KMS-11 (cell line): ENCODE results near the gene CZIB.
A peak's percentile ranks its signal among the peaks of the same experiment; 100 is the strongest.

Experiments used
- H2AFZ ChIP-seq: fragments of 200-600 bp; sonication (generic); 2 replicates; pipeline ENCODE4 v1.6.1; 2016; ENCODE audit warnings: antibody characterized with exemption, mixed run types, low read depth
- H3K27ac ChIP-seq: fragments of 200-600 bp; sonication (generic); 2 replicates; pipeline ENCODE4 v1.6.1; 2016; ENCODE audit warnings: mild to moderate bottlenecking, mixed run types
- H3K27me3 ChIP-seq: fragments of 200-600 bp; sonication (generic); 2 replicates; pipeline ENCODE4 v1.6.1; 2017; ENCODE audit warnings: mild to moderate bottlenecking, low read depth, mixed run types, moderate library complexity; ENCODE audit not compliant: insufficient read depth
- H3K36me3 ChIP-seq: fragments of 200-600 bp; sonication (generic); 2 replicates; pipeline ENCODE4 v1.6.1; 2017; ENCODE audit warnings: mild to moderate bottlenecking, mixed run types; ENCODE audit not compliant: insufficient read depth
- H3K4me1 ChIP-seq: fragments of 200-600 bp; sonication (generic); 2 replicates; pipeline ENCODE4 v1.6.1; 2016; ENCODE audit warnings: mild to moderate bottlenecking, low read depth, mixed run types; ENCODE audit not compliant: poor library complexity, severe bottlenecking
- H3K4me2 ChIP-seq: fragments of 200-600 bp; sonication (generic); 2 replicates; pipeline ENCODE4 v1.7.0; 2016; ENCODE audit warnings: mild to moderate bottlenecking, mixed run types
- H3K4me3 ChIP-seq: fragments of 200-600 bp; sonication (generic); IDR thresholded peaks from 2 replicates; pipeline ENCODE4 v1.6.1; 2017; ENCODE audit warnings: low read depth, low read length, mixed read lengths; ENCODE audit not compliant: insufficient read depth
- H3K79me2 ChIP-seq: fragments of 200-600 bp; sonication (generic); 2 replicates; pipeline ENCODE4 v1.6.1; 2016; ENCODE audit warnings: low read depth, mixed run types; ENCODE audit not compliant: insufficient read depth
- H3K9ac ChIP-seq: fragments of 200-600 bp; sonication (generic); 2 replicates; pipeline ENCODE4 v1.6.1; 2016; ENCODE audit warnings: mild to moderate bottlenecking, mixed run types
- H4K20me1 ChIP-seq: fragments of 200-600 bp; sonication (generic); 2 replicates; pipeline ENCODE4 v1.6.1; 2016; ENCODE audit warnings: mild to moderate bottlenecking, mixed run types; ENCODE audit not compliant: insufficient read depth
- CTCF ChIP-seq: fragments of 200-600 bp; sonication (generic); conservative IDR thresholded peaks from 2 replicates; pipeline ENCODE4 v1.6.1; 2017; ENCODE audit warnings: low read depth, mild to moderate bottlenecking, antibody characterized with exemption, low read length, moderate library complexity, mixed read lengths

CZIB gene

DNA sequence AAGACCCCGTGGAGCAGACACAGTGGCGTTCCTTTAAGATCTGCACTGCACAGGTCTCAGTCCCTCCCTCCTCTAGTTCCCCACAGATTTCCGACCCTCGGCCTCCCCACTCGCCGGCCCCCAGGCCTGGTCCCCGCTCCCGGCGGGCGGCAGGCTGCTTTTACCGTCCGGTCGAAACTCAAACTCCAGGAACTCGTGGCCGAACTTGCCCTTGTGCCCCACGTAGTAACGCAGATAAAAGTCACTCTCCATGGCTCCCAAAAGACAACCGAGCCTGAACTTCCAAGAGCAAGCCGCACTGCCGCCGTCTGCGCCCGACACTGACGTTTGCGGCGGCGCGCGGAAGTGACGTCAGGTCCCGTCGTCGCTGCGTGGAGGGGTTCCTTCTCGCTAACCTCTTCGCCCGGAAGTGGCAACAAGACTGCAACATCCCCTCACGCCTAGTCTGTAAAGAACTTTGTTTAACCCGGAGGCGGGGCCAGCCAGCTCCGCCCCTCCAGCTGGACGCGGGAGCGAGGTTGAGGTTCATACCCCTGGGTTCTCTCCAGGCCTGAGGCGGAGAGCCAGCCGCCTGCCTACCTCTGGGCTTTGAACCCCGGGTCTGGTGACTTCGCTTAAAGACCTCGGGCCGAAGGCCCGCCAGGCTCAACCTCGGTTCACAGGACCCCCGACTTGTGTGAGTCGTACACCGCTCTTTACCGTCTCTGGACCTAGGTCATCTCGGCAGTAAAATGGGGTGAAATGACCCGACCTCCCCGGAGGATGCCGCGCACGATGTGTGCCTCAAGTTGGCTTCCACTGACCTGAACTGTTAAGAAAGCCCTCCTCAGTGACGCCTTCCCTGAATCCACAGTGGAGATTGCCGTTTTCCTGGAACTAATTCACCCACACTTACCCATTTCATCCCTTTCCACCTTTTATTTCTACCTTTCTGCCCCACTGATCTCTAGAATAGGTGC, 18.0 kb upstream of the CZIB start, which contains the start of gene MAGOH:
Gene MAGOH, minus strand, starts transcription at position 322 of the 959 bp plus-strand sequence. Its CDS starts 70 bp downstream, at position 252.
- peak within 1 kb of the TSS; percentile 59 for H2AFZ ChIP-seq

GRCh38 chr1:53237638-53238037, 17.2 kb upstream of the CZIB start:
- H3K36me3 ChIP-seq: peaks cover 11% of the 10 kb centered on the region; the same call in 1 of the 2 replicates
- peak overlapping the region; percentile 59 for H2AFZ ChIP-seq
- no peaks in the 10 kb centered on the region for H3K27me3 ChIP-seq
- peak overlapping the region; percentile 54 for H3K27ac ChIP-seq
- H4K20me1 ChIP-seq: no peaks in the 10 kb centered on the region
- no peak for TF ChIP-seq CTCF
- H3K4me2 ChIP-seq: peak overlapping the region; percentile 94
- H3K79me2 ChIP-seq: peaks cover 32% of the 10 kb centered on the region
- peak overlapping the region; percentile 81 for H3K4me3 ChIP-seq
- peaks cover 11% of the 10 kb centered on the region for H3K4me1 ChIP-seq
- H3K9ac ChIP-seq: peak overlapping the region; percentile 84

More for the DNA sequence above, 18.0 kb upstream of the CZIB start, which contains the start of gene MAGOH:
- H3K4me1 ChIP-seq: peaks cover 11% of the 10 kb centered on the region
- peak within 1 kb of the TSS; percentile 94 for H3K4me2 ChIP-seq
- TF ChIP-seq CTCF: no peak
- H4K20me1 ChIP-seq: no peaks in the 10 kb centered on the region
- H3K27ac ChIP-seq: peak within 1 kb of the TSS; percentile 54
- peaks cover 32% of the 10 kb centered on the region for H3K79me2 ChIP-seq
- H3K36me3 ChIP-seq: peaks cover 4% of the 10 kb centered on the region; the same call in 1 of the 2 replicates
- H3K9ac ChIP-seq: peak within 1 kb of the TSS; percentile 84
- H3K4me3 ChIP-seq: peak within 1 kb of the TSS; percentile 81
- H3K27me3 ChIP-seq: no peaks in the 10 kb centered on the region

DNA sequence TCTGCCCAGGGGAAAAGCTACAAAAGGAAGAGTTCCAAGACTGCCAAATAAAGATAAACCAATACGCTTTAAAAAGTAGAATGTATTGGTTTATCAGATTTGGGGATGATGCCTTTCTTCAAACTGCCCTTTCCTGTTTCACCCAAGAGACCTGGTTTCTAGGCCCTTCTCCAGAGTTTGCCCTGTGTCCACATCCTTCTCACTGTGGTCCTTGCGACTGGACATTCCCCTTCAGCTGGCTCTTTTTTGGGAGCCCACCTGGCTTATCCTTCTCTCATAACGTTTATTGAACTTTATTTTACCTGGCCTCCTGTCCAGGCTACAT, 490 bp upstream of the CZIB start:
- no peaks in the 10 kb centered on the region for H3K36me3 ChIP-seq
- H3K27me3 ChIP-seq: no peaks in the 10 kb centered on the region
- no peaks in the 10 kb centered on the region for H4K20me1 ChIP-seq
- H2AFZ ChIP-seq: peak overlapping the region; percentile 90
- H3K27ac ChIP-seq: peak overlapping the region; percentile 65; the same call in 1 of the 2 replicates
- peak overlapping the region; percentile 88 for H3K4me3 ChIP-seq
- H3K79me2 ChIP-seq: peaks cover 5% of the 10 kb centered on the region; the same call in 1 of the 2 replicates
- TF ChIP-seq CTCF: no peak
- peak overlapping the region; percentile 61 for H3K4me2 ChIP-seq
- peaks cover 14% of the 10 kb centered on the region for H3K4me1 ChIP-seq
- peak overlapping the region; percentile 71; the same call in 1 of the 2 replicates for H3K9ac ChIP-seq

GRCh38 chr1:53219711-53220110, 723 bp downstream of the CZIB start:
- Histone ChIP-seq H4K20me1 (no peaks in the 10 kb centered on the region), H3K9ac (peak overlapping the region; percentile 71), H3K27me3 (no peaks in the 10 kb centered on the region), H3K4me3 (no peak overlapping the region), H3K36me3 (no peaks in the 10 kb centered on the region), H3K79me2 (peaks cover 5% of the 10 kb centered on the region; the same call in 1 of the 2 replicates), H3K4me1 (peaks cover 14% of the 10 kb centered on the region), H3K27ac (peak overlapping the region; percentile 65; the same call in 1 of the 2 replicates), H3K4me2 (peak overlapping the region; percentile 61), H2AFZ (peak overlapping the region; percentile 90)
- TF ChIP-seq CTCF: no peak
